Measurements from ENCODE around the gene ACMSD. TPM values are rescaled to one million over a fixed set of nuclear protein-coding genes. Genes with fewer than 3 reads are reported as not detected.

Gene ACMSD
- total and polyA plus RNA-seq, 9 of the 15 experiments (the other 6 are each of a cell fraction or from before 2014, with no cell fraction given): not detected

DNA sequence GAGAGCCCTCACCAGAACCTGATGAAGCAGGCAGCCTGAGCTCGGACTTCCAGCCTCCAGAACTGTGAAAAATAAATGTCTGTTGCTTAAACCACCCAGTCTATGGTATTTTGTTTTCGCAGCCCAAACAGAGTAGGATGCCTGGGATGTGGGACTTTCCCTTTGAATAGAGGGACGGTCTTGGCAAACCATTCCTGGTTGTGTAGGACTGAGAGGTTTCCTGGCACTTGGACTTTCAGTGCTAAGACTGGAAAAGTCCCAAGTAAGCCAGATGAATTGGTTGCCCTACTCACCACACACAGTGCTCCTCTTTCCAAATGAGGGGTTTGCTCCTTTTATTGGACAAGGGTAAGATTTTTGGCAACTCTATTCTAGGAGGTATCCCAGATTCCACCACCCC is 46.8 kb upstream of the ACMSD start:
- Histone ChIP-seq H3K27me3 (ENCODE audit: control insufficient read depth in 2 of 2, insufficient read depth in 2 of 2, low read length in 2 of 2) (peaks cover 0 to 5% of the 10 kb centered on the region in 2 experiments; a peak in 2 of 5 replicates), H3K4me2 (ENCODE audit: insufficient read depth, low read length) (no peak overlapping the region), H4K20me1 (replicated peaks; ENCODE audit: control insufficient read depth, insufficient read depth, low read length) (no peaks in the 10 kb centered on the region; the same call in 1 of the 2 replicates), H3K4me3 (no peak overlapping the region), H3K9me3 (replicated peaks; ENCODE audit: control insufficient read depth, insufficient read depth, low read depth, low read length) (no peaks in the 10 kb centered on the region), H3K79me2 (ENCODE audit: control insufficient read depth, insufficient read depth, low read length) (no peaks in the 10 kb centered on the region), H3K27ac (ENCODE audit: extremely low read depth, low read depth, low read length) (no peak overlapping the region), H3K9me1 (ENCODE audit: control insufficient read depth, insufficient read depth, low read length) (no peaks in the 10 kb centered on the region), H2AFZ (ENCODE audit: low read depth, low read length) (no peak overlapping the region), H3K4me1 (replicated peaks in 1 of 2; ENCODE audit: control insufficient read depth in 2 of 2, insufficient read depth in 2 of 2, low read length in 2 of 2) (no peaks in the 10 kb centered on the region), H3K9ac (ENCODE audit: insufficient read depth in 1 of 2, low read depth in 2 of 2, low read length in 2 of 2) (no peak overlapping the region), H3K36me3 (ENCODE audit: control insufficient read depth, insufficient read depth, low read length) (no peaks in the 10 kb centered on the region)
- intact Hi-C loops (cut with micrococcal nuclease) (no loop called here), in situ Hi-C loops (cut with MboI) (no loop called here)
- TF ChIP-seq ZNF12 (CRISPR knock-in tag; IDR thresholded peaks at IDR 0.05) (no peak), DDX20 (tag; IDR thresholded peaks at IDR 0.05; ENCODE audit: low read depth) (no peak), BRF1 (IDR thresholded peaks at IDR 0.05; ENCODE audit: borderline replicate concordance, extremely low read depth, insufficient read length) (no peak), FOXO4 (CRISPR knock-in tag; IDR thresholded peaks at IDR 0.05) (no peak), E2F5 (CRISPR knock-in tag; IDR thresholded peaks at IDR 0.05) (no peak), GMEB1 (CRISPR knock-in tag; IDR thresholded peaks at IDR 0.05) (no peak), FUS (optimal IDR thresholded peaks at IDR 0.05; ENCODE audit: low read depth, low read length) (no peak), RBM39 (optimal IDR thresholded peaks at IDR 0.05; ENCODE audit: low read depth, low read length) (no peak), TARDBP (IDR thresholded peaks at IDR 0.05) (no peak), SMARCA5 (IDR thresholded peaks at IDR 0.05) (no peak), ZNF57 (CRISPR knock-in tag; IDR thresholded peaks at IDR 0.05) (no peak), CC2D1A (IDR thresholded peaks at IDR 0.05) (no peak), FOS (IDR thresholded peaks at IDR 0.05; ENCODE audit: extremely low read depth, insufficient read length) (no peak)
- no TSS peak for BruUV-seq (replicated peaks)
- DNase-seq (ENCODE audit: extremely low read depth in 1 of 4, low spot score in 3 of 4) (no peak), ATAC-seq (no peak), FAIRE-seq (no peak)
- 0% methylated on average over 3 of the region's 3 CpGs for WGBS (ENCODE audit: insufficient coverage, low coverage, missing lambda C conversion rate)
- POLR2A ChIA-PET: interaction anchor here (1.5 kb wide), 1 partner anchor 27 kb away, joined by 4 read pairs; no protein-coding TSS in a partner anchor
- CTCF ChIA-PET (ENCODE audit: low intra/inter-chr PET ratio): no interaction called here
